WI38 (cell line): ENCODE results near the gene LY6G6C.
"Not testable (repeated sequence)": the region's sequence is repeated elsewhere in the genome, so short reads cannot be mapped to it uniquely, and the experiment has no call there.

Source experiments
- H3K4me3 ChIP-seq: 2 replicates; pipeline ENCODE4 v1.5.1; 2011; ENCODE audit warnings: low read depth, mild to moderate bottlenecking, control low read depth, low read length
- TF ChIP-seq, protein P1 (sequence below): IDR thresholded peaks from 2 replicates; pipeline ENCODE4 v1.5.1; 2012; ENCODE audit warnings: low read depth, mild to moderate bottlenecking, control low read depth, low read length

The LY6G6C gene

DNA sequence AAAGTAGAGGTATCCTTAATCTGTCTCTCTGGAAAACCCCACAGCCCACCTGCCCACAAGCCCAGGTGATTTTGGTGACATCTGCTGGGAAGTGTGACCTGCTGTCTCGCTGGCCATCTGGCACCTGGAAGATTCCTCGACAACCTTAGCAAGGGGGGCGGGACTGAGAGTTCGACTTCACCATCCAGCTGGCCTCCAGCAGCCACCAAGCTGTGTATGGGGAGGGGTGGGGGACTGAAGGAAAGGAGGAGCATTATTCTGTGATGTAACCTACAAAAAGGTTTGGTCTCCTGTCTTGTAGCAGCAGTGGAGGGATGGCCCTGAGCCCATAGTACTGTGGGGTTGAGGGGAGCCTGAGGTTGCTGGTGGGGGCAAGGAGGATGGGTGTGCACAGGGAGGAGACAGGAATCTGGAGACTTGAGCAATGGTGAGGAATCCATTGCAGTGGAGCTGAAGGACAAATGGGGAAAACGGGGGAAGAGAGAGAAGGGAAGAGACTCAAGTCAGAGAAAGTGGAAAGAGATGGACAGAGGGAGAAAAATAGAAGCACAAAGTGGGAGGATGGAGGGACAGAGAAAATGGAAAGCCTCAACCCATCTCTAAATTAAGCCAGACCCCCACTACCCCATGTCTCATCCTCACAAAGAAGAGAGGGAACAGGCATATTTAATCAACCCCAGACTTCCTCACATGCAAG, 10.9 kb downstream of the LY6G6C start:
- H3K4me3 ChIP-seq = no peak overlapping the region
- TF ChIP-seq, protein P1, sequence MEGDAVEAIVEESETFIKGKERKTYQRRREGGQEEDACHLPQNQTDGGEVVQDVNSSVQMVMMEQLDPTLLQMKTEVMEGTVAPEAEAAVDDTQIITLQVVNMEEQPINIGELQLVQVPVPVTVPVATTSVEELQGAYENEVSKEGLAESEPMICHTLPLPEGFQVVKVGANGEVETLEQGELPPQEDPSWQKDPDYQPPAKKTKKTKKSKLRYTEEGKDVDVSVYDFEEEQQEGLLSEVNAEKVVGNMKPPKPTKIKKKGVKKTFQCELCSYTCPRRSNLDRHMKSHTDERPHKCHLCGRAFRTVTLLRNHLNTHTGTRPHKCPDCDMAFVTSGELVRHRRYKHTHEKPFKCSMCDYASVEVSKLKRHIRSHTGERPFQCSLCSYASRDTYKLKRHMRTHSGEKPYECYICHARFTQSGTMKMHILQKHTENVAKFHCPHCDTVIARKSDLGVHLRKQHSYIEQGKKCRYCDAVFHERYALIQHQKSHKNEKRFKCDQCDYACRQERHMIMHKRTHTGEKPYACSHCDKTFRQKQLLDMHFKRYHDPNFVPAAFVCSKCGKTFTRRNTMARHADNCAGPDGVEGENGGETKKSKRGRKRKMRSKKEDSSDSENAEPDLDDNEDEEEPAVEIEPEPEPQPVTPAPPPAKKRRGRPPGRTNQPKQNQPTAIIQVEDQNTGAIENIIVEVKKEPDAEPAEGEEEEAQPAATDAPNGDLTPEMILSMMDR = no peak

DNA sequence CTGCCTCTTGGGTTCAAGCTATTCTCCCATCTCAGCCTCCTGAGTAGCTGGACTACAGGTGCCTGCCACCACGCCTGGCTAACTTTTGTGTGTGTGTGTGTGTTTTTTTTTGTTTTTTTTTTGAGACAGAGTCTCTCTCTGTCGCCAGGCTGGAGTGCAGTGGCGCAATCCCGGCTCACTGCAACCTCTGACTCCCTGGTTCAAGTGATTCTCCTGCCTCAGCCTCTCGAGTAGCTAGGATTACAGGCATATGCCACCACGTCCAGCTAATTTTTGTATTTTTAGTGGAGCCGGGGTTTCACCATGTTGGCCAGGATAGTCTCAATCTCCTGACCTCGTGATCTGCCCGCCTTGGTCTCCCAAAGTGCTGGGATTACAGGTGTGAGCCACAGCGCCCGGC, 12.4 kb downstream of the LY6G6C start:
- not testable (repeated sequence) for H3K4me3 ChIP-seq

DNA sequence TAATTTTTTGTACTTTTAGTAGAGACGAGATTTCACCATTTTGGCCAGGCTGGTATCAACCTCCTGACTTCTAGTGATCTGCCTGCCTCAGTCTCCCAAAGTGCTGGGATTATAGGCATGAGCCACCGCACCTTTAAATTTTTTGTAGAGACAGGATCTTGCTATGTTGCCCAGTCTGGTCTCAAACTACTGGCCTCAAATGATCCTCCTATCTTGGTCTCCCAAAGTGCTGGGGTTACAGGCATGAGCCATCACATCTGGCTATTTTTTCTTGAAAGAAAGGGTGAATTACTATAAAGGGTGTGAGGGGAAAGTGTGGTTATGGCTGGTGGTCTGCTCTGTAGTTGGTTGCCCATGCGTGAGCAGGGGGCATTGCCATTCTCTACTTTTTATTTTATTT, 13.3 kb downstream of the LY6G6C start:
- H3K4me3 ChIP-seq = no peak overlapping the region
- TF ChIP-seq, protein P1 = no peak

DNA sequence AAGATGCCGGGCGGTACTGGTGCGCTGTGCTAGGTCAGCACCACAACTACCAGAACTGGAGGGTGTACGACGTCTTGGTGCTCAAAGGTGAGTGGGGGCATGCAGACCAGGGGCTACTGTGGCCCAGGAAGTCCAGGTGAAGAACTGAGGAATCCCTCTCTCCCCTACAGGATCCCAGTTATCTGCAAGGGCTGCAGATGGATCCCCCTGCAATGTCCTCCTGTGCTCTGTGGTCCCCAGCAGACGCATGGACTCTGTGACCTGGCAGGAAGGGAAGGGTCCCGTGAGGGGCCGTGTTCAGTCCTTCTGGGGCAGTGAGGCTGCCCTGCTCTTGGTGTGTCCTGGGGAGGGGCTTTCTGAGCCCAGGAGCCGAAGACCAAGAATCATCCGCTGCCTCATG, 13.8 kb downstream of the LY6G6C start:
- TF ChIP-seq, protein P1 = no peak

DNA sequence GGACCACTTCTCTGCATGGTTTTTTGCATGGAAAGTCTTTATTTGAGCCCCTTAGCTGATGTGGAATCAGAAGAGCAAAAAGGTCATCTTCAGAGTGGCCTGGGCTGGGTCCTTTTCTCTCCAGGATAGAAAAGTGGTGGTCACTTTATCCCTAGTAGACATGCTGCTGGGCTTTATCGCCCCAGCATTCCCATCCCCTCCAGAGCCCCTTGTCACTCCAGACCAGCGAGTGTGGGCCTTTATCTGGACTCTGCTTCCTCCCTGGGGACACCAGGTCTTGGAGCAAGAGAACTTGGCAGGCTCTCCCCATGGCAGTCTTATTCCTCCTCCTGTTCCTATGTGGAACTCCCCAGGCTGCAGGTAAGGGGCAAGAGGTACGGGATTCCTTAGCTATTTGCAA, 14.9 kb downstream of the LY6G6C start, which contains the start of gene LY6G6F:
Gene LY6G6F, plus strand, starts transcription at position 268 of the 400 bp plus-strand sequence. Its CDS starts 41 bp downstream, at position 309.
- H3K4me3 ChIP-seq = no peak within 1 kb of the TSS
- TF ChIP-seq, protein P1 = no peak

More for the DNA sequence above, 13.8 kb downstream of the LY6G6C start:
- no peak overlapping the region for H3K4me3 ChIP-seq

DNA sequence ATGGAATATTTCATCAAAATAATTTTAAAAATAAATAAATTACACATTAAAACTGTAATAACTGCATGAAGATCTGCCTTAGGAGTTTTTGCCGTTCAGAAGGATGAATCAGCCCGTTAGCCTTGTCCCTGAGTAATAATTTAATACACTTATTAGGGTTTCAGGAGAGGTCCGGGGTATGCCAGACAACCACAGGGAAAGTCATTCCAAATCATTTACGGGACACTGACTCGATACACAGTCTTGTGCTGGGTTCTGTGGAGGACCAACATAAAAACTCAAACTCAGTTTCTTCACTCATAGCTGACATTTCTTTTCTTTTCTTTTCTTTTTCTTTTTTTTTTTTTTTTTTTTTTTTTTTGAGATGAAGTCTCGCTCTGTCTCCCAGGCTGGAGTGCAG, 15.6 kb downstream of the LY6G6C start:
- H3K4me3 ChIP-seq = no peak overlapping the region
- TF ChIP-seq, protein P1 = no peak

DNA sequence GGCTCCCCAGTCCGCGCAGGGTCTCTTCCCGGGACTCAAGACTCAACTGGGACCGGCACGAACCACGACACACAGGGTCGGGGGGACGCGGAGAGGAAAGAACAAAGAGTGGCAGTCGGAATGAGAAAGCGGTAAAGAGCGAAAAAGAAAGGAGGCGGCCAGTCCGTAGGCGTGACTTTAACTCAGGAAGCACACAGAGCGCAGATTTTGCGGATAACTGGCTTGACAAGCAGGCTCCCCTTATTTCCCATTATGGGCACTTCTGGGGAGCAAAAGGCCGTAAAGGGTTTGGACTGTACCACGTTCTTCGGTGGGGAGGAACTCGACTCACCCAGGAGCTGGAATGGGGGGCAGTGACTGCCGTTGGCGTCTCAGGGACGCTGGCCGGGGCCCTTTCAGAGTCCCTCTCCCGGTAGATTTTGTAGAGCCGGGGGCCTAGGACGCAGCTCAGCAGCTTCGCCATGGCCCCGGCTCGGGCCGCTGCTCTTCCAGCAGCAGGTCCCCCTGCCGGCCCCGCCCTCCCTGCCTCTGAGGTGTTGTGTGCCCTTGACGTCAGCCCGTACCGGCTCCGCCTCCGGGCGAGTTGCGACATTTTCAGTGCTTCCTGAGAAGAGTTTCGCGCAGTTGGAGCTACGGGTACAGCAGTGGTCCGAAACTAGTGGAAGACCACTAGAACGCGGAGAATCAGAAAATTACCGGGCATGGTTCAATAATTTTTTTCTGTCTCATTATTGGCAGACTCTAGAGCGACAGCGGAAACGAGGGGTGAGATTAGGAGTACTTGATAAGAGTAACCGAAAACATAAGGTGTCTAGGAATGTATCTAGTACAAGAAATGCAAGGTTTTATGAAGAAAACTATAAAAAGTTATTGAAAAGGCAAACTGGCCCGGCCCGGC, 18.5 kb downstream of the LY6G6C start, which contains the start of gene ABHD16A:
Gene ABHD16A, minus strand, starts transcription at position 506 of the 898 bp plus-strand sequence. Its CDS starts 43 bp downstream, at position 463.
- H3K4me3 ChIP-seq = peak within 1 kb of the TSS; percentile 91
- TF ChIP-seq, protein P1 = no peak
